ENCODE data around the gene RAPGEF1. TPM values are rescaled to one million over a fixed set of nuclear protein-coding genes. Genes with fewer than 3 reads are reported as not detected.

RAPGEF1 gene
- polyA plus RNA-seq, 2 of the 4 experiments (the other 2 are of a cell fraction), result 21.6 to 27.7 TPM

DNA sequence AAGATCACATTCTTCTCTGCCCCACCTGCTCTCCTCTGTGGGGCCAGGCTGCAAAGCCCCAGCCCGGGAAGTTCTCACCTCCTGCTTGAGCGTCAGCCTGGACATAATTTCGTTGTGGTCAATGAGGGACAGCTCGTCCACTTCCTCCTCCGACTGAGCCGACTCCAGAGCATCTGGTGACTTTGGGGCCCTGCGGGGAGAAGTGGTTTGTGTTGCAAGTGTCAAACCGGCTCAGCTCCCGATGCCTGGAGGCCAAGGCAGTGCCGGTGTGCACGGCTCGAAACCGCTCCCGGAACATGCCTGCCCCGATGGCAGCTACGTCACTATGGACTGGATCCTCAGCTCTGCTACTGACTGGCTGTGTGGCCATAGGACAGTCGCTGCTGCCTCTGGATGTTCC is 141.8 kb downstream of the RAPGEF1 start:
- no peak for DNase-seq (ENCODE audit: low read depth in 1 of 2, low spot score in 1 of 2)
- FAIRE-seq, result no peak
- ChIA-PET POLR2A (no interaction called here), CTCF (interaction anchor here (0.7 to 27.5 kb wide), 5 partner anchors 13 to 145 kb away, joined by 3 to 737 read pairs (median 3); partner anchors contain the start of gene RAPGEF1)
- H3K4me3 ChIP-seq, result no peak overlapping the region
- no peaks in the 10 kb centered on the region for H3K9me3 ChIP-seq
- no peak for ATAC-seq
- peaks cover 20% of the 10 kb centered on the region for H3K4me1 ChIP-seq
- no peak overlapping the region for H3K27ac ChIP-seq
- TF ChIP-seq, protein P1, sequence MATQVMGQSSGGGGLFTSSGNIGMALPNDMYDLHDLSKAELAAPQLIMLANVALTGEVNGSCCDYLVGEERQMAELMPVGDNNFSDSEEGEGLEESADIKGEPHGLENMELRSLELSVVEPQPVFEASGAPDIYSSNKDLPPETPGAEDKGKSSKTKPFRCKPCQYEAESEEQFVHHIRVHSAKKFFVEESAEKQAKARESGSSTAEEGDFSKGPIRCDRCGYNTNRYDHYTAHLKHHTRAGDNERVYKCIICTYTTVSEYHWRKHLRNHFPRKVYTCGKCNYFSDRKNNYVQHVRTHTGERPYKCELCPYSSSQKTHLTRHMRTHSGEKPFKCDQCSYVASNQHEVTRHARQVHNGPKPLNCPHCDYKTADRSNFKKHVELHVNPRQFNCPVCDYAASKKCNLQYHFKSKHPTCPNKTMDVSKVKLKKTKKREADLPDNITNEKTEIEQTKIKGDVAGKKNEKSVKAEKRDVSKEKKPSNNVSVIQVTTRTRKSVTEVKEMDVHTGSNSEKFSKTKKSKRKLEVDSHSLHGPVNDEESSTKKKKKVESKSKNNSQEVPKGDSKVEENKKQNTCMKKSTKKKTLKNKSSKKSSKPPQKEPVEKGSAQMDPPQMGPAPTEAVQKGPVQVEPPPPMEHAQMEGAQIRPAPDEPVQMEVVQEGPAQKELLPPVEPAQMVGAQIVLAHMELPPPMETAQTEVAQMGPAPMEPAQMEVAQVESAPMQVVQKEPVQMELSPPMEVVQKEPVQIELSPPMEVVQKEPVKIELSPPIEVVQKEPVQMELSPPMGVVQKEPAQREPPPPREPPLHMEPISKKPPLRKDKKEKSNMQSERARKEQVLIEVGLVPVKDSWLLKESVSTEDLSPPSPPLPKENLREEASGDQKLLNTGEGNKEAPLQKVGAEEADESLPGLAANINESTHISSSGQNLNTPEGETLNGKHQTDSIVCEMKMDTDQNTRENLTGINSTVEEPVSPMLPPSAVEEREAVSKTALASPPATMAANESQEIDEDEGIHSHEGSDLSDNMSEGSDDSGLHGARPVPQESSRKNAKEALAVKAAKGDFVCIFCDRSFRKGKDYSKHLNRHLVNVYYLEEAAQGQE (IDR thresholded peaks at IDR 0.05), result no peak
- TF ChIP-seq RCOR1 (IDR thresholded peaks at IDR 0.05; ENCODE audit: low read depth, low read length) (no peak), HDAC2 (IDR thresholded peaks at IDR 0.05) (no peak), ZC3H11A (IDR thresholded peaks at IDR 0.05) (no peak)
- 92% methylated on average over 17 of the region's 17 CpGs for WGBS (ENCODE audit: missing lambda C conversion rate)
- no peak overlapping the region for H3K4me2 ChIP-seq

- H3K4me1 ChIP-seq, result peaks cover 21% of the 10 kb centered on the region
- WGBS (ENCODE audit: missing lambda C conversion rate), result 94% methylated on average over 7 of the region's 7 CpGs
- ATAC-seq (no peak), DNase-seq (ENCODE audit: low read depth in 1 of 2, low spot score in 1 of 2) (no peak), FAIRE-seq (no peak)
- ChIA-PET CTCF (interaction anchor here (0.6 to 27.5 kb wide), 5 partner anchors 10 to 494 kb away, joined by 3 to 737 read pairs (median 3); partner anchors contain the start of gene RAPGEF1), POLR2A (no interaction called here)
- no peak overlapping the region for H3K27ac ChIP-seq
- H3K9me3 ChIP-seq, result no peaks in the 10 kb centered on the region
- TF ChIP-seq HOXA7 (CRISPR knock-in tag; IDR thresholded peaks at IDR 0.05) (no peak), KDM5A (IDR thresholded peaks at IDR 0.05) (no peak), CBX8 (IDR thresholded peaks at IDR 0.05) (no peak), PHF8 (IDR thresholded peaks at IDR 0.05; ENCODE audit: borderline replicate concordance, low read depth) (no peak)
- no peak overlapping the region for H3K4me3 ChIP-seq
- H3K4me2 ChIP-seq, result no peak overlapping the region
These were observed 142.6 kb downstream of the RAPGEF1 start for GRCh38 chr9:131597246-131597645.

GRCh38 chr9:131596430-131596743 is 143.5 kb downstream of the RAPGEF1 start:
- Histone ChIP-seq H3K4me1 (peaks cover 22% of the 10 kb centered on the region), H3K9me3 (no peaks in the 10 kb centered on the region), H3K4me2 (no peak overlapping the region), H3K4me3 (no peak overlapping the region), H3K27ac (peak overlapping the region; percentile 58 to 77; a peak in 4 of 6 replicates)
- ATAC-seq, result no peak
- no peak for DNase-seq (ENCODE audit: low read depth in 1 of 2, low spot score in 1 of 2)
- ChIA-PET POLR2A (no interaction called here), CTCF (interaction anchor here (1.3 to 27.5 kb wide), 2 partner anchors 9 to 147 kb away, joined by 5 to 737 read pairs; partner anchors contain the start of gene RAPGEF1)
- TF ChIP-seq, protein P2, sequence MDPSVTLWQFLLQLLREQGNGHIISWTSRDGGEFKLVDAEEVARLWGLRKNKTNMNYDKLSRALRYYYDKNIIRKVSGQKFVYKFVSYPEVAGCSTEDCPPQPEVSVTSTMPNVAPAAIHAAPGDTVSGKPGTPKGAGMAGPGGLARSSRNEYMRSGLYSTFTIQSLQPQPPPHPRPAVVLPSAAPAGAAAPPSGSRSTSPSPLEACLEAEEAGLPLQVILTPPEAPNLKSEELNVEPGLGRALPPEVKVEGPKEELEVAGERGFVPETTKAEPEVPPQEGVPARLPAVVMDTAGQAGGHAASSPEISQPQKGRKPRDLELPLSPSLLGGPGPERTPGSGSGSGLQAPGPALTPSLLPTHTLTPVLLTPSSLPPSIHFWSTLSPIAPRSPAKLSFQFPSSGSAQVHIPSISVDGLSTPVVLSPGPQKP (IDR thresholded peaks at IDR 0.05; ENCODE audit: low read depth, low read length), result no peak
- no peak for TF ChIP-seq PHF8 (IDR thresholded peaks at IDR 0.05; ENCODE audit: borderline replicate concordance, low read depth)
- no peak for TF ChIP-seq MYC (IDR thresholded peaks at IDR 0.05; ENCODE audit: borderline replicate concordance, low read length)
- no peak for TF ChIP-seq HOXB5 (CRISPR knock-in tag; IDR thresholded peaks at IDR 0.05)
- no peak for TF ChIP-seq RAD21 (conservative IDR thresholded peaks at IDR 0.05 in 1 of 2, IDR thresholded peaks at IDR 0.05 in 1 of 2)
- WGBS (ENCODE audit: missing lambda C conversion rate), result 92% methylated on average over 4 of the region's 4 CpGs
- no peak for FAIRE-seq

DNA sequence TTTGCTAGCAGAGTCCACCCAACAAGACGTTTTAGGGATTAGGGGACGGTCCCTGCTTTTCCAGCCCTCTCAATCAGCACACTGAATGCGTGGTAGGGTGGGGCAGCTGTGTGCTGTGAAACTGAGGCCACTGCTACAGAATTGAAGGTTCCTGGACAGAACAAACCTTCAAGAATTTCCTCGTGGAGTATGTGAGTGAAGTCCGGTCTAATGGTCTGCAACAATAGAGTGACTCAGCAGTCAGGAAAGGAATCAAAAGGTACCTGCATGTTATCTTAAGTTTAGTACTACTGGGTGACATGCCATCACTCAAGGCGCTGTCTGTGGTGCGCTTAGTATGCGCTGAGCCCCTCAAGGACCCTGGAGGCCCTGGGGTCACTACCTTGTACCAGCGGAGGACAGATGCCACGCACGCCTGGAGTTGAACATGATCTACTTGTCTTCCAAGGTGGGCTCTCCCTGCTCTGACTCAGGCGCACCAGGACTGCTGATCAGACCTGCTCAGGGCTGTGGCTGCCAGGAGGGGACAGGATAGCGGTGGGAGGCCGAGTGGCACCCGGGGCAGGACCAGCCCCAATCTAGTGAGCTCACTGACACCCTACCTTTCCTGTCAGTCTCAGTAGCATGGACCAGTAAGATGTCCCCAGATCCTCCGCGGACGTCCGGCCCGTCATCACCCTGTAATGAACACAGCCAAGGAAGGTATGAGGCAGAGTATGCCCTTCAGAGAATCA is 144.0 kb downstream of the RAPGEF1 start:
- FAIRE-seq, result no peak
- peaks cover 23% of the 10 kb centered on the region for H3K4me1 ChIP-seq
- no peaks in the 10 kb centered on the region for H3K9me3 ChIP-seq
- ATAC-seq, result no peak
- no peak for TF ChIP-seq BHLHE40 (IDR thresholded peaks at IDR 0.05; ENCODE audit: low read depth, low read length)
- peak; percentile 39 for TF ChIP-seq MAFK (IDR thresholded peaks at IDR 0.05; ENCODE audit: partially characterized antibody)
- peak overlapping the region; percentile 28; the same call in 2 of the 3 replicates for H3K4me2 ChIP-seq
- ChIA-PET POLR2A (no interaction called here), CTCF (interaction anchor here (1.3 to 27.5 kb wide), 3 partner anchors 7 to 148 kb away, joined by 5 to 737 read pairs (median 5); partner anchors contain the start of gene RAPGEF1)
- no peak overlapping the region for H3K4me3 ChIP-seq
- H3K27ac ChIP-seq, result peak overlapping the region; percentile 58 to 77
- no peak for DNase-seq (ENCODE audit: low read depth in 1 of 2, low spot score in 1 of 2)
- WGBS (ENCODE audit: missing lambda C conversion rate), result 86% methylated on average over 17 of the region's 20 CpGs
